B cell (primary cell): ENCODE measurements around the gene CBLB. TPM values are rescaled to one million over a fixed set of nuclear protein-coding genes. Genes with fewer than 3 reads are reported as not detected.

Experiments
- ATAC-seq: fragments of 200-7000 bp; cut with Tn5 transposase; one replicate; pipeline ENCODE4 v1.10.0; 2021; ENCODE audit warnings: low read depth, mild to moderate bottlenecking, moderate number of reproducible peaks, moderate library complexity
- CTCF ChIA-PET: fragments of 350-600 bp; sonication (Branson Sonifier 250); formaldehyde crosslinking; loops from one replicate; lab custom pipeline; 2021; ENCODE audit warnings: antibody characterized with exemption, inconsistent platforms; lab: Charles Lee
- POLR2A ChIA-PET: fragments of 350-600 bp; sonication (Branson Sonifier 250); formaldehyde crosslinking; loops from one replicate; lab custom pipeline; 2021; ENCODE audit warnings: antibody characterized with exemption; lab: Charles Lee
- DNase-seq: peaks from one replicate; pipeline ENCODE4 v3.0.0; 2013
- H2AFZ ChIP-seq: 2 replicates; pipeline ENCODE4 v1.6.1; 2012; ENCODE audit warnings: mild to moderate bottlenecking, low read depth, low read length; ENCODE audit not compliant: insufficient read depth, poor library complexity, severe bottlenecking
- H3K27ac ChIP-seq, 2 donors: 1 replicate in 1 of 2; 2 replicates in 1 of 2; pipeline ENCODE4 v1.5.1; 2012 to 2013; ENCODE audit warnings: low read length in 2 of 2, mild to moderate bottlenecking in 2 of 2, moderate library complexity in 1 of 2
- H3K27me3 ChIP-seq, 4 experiments: fragments of 200-600 bp in 1 of 4; sonication (generic) in 1 of 4; replicated peaks in 1 of 4; 1 replicate in 2 of 4; 2 replicates in 2 of 4; pipeline versions ENCODE4 v1.6.1 to v1.7.0; 2013 to 2016; ENCODE audit warnings: low read length in 3 of 4, mild to moderate bottlenecking in 2 of 4, mixed read lengths in 1 of 4, moderate library complexity in 1 of 4; ENCODE audit not compliant: insufficient read depth in 4 of 4, control insufficient read depth in 3 of 4; ENCODE audit errors: control extremely low read depth in 1 of 4
- H3K36me3 ChIP-seq, 2 experiments: replicated peaks in 1 of 2; 1 replicate in 1 of 2; 2 replicates in 1 of 2; pipeline versions ENCODE4 v1.6.1 to v1.7.1; 2013; ENCODE audit warnings: low read length in 1 of 2; ENCODE audit not compliant: insufficient read depth in 2 of 2, control insufficient read depth in 1 of 2; ENCODE audit errors: control extremely low read depth in 1 of 2, extremely low read depth in 1 of 2
- H3K4me1 ChIP-seq, 2 donors: fragments of 200-600 bp in 1 of 2; sonication (generic) in 1 of 2; 1 replicate in 1 of 2; 2 replicates in 1 of 2; pipeline versions ENCODE4 v1.5.1 to v1.6.1; 2013 to 2017; ENCODE audit warnings: low read length in 2 of 2; ENCODE audit not compliant: control insufficient read depth in 2 of 2, insufficient read depth in 2 of 2
- H3K4me2 ChIP-seq: replicated peaks from 2 replicates; pipeline ENCODE3; 2012; ENCODE audit warnings: mild to moderate bottlenecking, low read depth, low read length; ENCODE audit not compliant: poor library complexity, severe bottlenecking
- H3K4me3 ChIP-seq, 5 experiments: fragments of 200-600 bp in 1 of 5; sonication (generic) in 1 of 5; 1 replicate in 3 of 5; 2 replicates in 2 of 5; pipeline versions ENCODE4 v1.5.1 to v1.7.0; 2011 to 2016; ENCODE audit warnings: low read length in 4 of 5, mild to moderate bottlenecking in 4 of 5, low read depth in 2 of 5, control low read depth in 1 of 5, moderate library complexity in 1 of 5; ENCODE audit not compliant: insufficient read depth in 1 of 5; ENCODE audit errors: control extremely low read depth in 1 of 5, extremely low read depth in 1 of 5
- H3K79me2 ChIP-seq: fragments of 200-600 bp; sonication (generic); one replicate; pipeline ENCODE4 v1.6.0; 2016; ENCODE audit warnings: low read length; ENCODE audit not compliant: control insufficient read depth, insufficient read depth
- H3K9ac ChIP-seq: fragments of 200-600 bp; sonication (generic); 2 replicates; pipeline ENCODE4 v1.6.1; 2017; ENCODE audit warnings: mild to moderate bottlenecking, low read length, moderate library complexity
- H3K9me3 ChIP-seq, 3 donors: one replicate each; pipeline versions ENCODE4 v1.6.1 to v1.7.1; 2013; ENCODE audit warnings: low read length in 2 of 3; ENCODE audit not compliant: control insufficient read depth in 2 of 3, insufficient read depth in 1 of 3; ENCODE audit errors: control extremely low read depth in 1 of 3
- H4K20me1 ChIP-seq: 2 replicates; pipeline ENCODE4 v1.6.0; 2012; ENCODE audit warnings: mild to moderate bottlenecking, low read length; ENCODE audit not compliant: insufficient read depth, control insufficient read depth, poor library complexity, severe bottlenecking
- H3K27ac Mint-ChIP-seq: one replicate; pipeline ENCODE4 v1.8.0; 2021; ENCODE audit warnings: mixed read lengths
- H3K27me3 Mint-ChIP-seq: one replicate; pipeline ENCODE4 v1.8.0; 2021; ENCODE audit warnings: mixed read lengths
- H3K4me1 Mint-ChIP-seq: one replicate; pipeline ENCODE4 v1.8.0; 2021; ENCODE audit warnings: mixed read lengths
- H3K4me3 Mint-ChIP-seq: one replicate; pipeline ENCODE4 v1.8.0; 2021; ENCODE audit warnings: mixed read lengths
- H3K9me3 Mint-ChIP-seq: one replicate; pipeline ENCODE4 v1.8.0; 2022; ENCODE audit warnings: mixed read lengths; ENCODE audit not compliant: insufficient read depth
- CTCF ChIP-seq: fragments of 200-600 bp; IDR thresholded peaks from one replicate; pipeline ENCODE4 v1.8.0; 2022; ENCODE audit warnings: antibody characterized with exemption, mild to moderate bottlenecking
- EZH2 ChIP-seq: IDR thresholded peaks from 2 replicates; pipeline ENCODE4 v1.6.1; 2012; ENCODE audit warnings: borderline replicate concordance, low read depth, mild to moderate bottlenecking, moderate library complexity, low read length; ENCODE audit not compliant: insufficient read depth, poor library complexity, severe bottlenecking
- WGBS: methylation state at CpG from one replicate; pipeline ENCODE4 v1.1.5; 2013; ENCODE audit warnings: missing lambda C conversion rate; ENCODE audit not compliant: insufficient coverage; 5-methylcytosine and 5-hydroxymethylcytosine counted together
- intact Hi-C: fragments of 100-400 bp; cut with micrococcal nuclease; formaldehyde crosslinking; loops from one replicate; pipeline ENCODE4 v1.10.0; 2022
- polyA plus RNA-seq: library from polyadenylated mRNA; depleted of rRNA; stranded (reverse); fragments of >200 nt; gene quantifications from 2 replicates; pipeline ENCODE4 v1.2.3, GENCODE V29; 2012
- total RNA-seq, 2 donors: library from RNA; stranded (reverse); fragments of 120-200 nt in 1 of 2; gene quantifications; 1 replicate in 1 of 2; 2 replicates in 1 of 2; pipeline versions ENCODE4 v1.2.3 to v1.2.4, GENCODE V29; 2013 to 2022

The CBLB gene
- total and polyA plus RNA-seq, 2 donors (not counting 1 experiment from before 2014, with no cell fraction given): 19.0 to 135 TPM

- Histone ChIP-seq H3K27ac (no peak overlapping the region), H3K9ac (no peak overlapping the region), H3K79me2 (no peaks in the 10 kb centered on the region), H3K4me1 (no peaks in the 10 kb centered on the region), H4K20me1 (no peaks in the 10 kb centered on the region), H3K4me2 (no peak overlapping the region), H2AFZ (no peak overlapping the region), H3K9me3 (no peaks in the 10 kb centered on the region), H3K4me3 (no peak overlapping the region), H3K36me3 (no peaks in the 10 kb centered on the region), H3K27me3 (no peaks in the 10 kb centered on the region)
- TF ChIP-seq CTCF (no peak), EZH2 (no peak)
- Mint-ChIP-seq H3K4me3 (no peak overlapping the region), H3K27me3 (no peaks in the 10 kb centered on the region), H3K9me3 (no peaks in the 10 kb centered on the region), H3K4me1 (no peaks in the 10 kb centered on the region), H3K27ac (no peak overlapping the region)
- intact Hi-C loops: no loop called here
- CTCF ChIA-PET: no interaction called here
- POLR2A ChIA-PET: no interaction called here
- ATAC-seq: no peak
- DNase-seq: no peak
Measured at GRCh38 chr3:105629718-105630117, 239.1 kb downstream of the CBLB start.

- Mint-ChIP-seq H3K27ac (no peak overlapping the region), H3K9me3 (no peaks in the 10 kb centered on the region), H3K4me1 (no peaks in the 10 kb centered on the region), H3K4me3 (no peak overlapping the region), H3K27me3 (no peaks in the 10 kb centered on the region)
- intact Hi-C loops: no loop called here
- DNase-seq (no peak), ATAC-seq (no peak)
- H2AFZ ChIP-seq: no peak overlapping the region
- WGBS: 100% methylated on average over 1 of the region's 5 CpGs
- ChIA-PET CTCF (no interaction called here), POLR2A (no interaction called here)
- no peak overlapping the region for H3K27ac ChIP-seq
- H3K4me2 ChIP-seq: no peak overlapping the region
- H3K4me1 ChIP-seq: no peaks in the 10 kb centered on the region
- H3K4me3 ChIP-seq: no peak overlapping the region
- H3K79me2 ChIP-seq: no peaks in the 10 kb centered on the region
- no peak overlapping the region for H3K9ac ChIP-seq
- H3K27me3 ChIP-seq: no peaks in the 10 kb centered on the region
- TF ChIP-seq CTCF (no peak), EZH2 (no peak)
- no peaks in the 10 kb centered on the region for H4K20me1 ChIP-seq
- no peaks in the 10 kb centered on the region for H3K36me3 ChIP-seq
- no peaks in the 10 kb centered on the region for H3K9me3 ChIP-seq
Measured at GRCh38 chr3:105626739-105627138, 242.1 kb downstream of the CBLB start.
